ENCODE data around the gene CNRIP1.
"Not testable (repeated sequence)": the region's sequence is repeated elsewhere in the genome, so short reads cannot be mapped to it uniquely, and the experiment has no call there.

The CNRIP1 gene

GRCh38 chr2:68356599-68357239 lies 37.0 kb upstream of the CNRIP1 start:
- Mint-ChIP-seq H3K27ac (no peak overlapping the region), H3K9me3 (no peaks in the 10 kb centered on the region), H3K4me1 (no peaks in the 10 kb centered on the region), H3K36me3 (ENCODE audit: low read depth) (no peaks in the 10 kb centered on the region), H3K4me3 (no peak overlapping the region), H3K27me3 (ENCODE audit: low read depth) (no peaks in the 10 kb centered on the region)
- no peak for TF ChIP-seq CTCF (IDR thresholded peaks at IDR 0.05; ENCODE audit: unreplicated experiment in 3 of 3)

- no peaks in the 10 kb centered on the region for H3K4me1 Mint-ChIP-seq
- H3K9me3 Mint-ChIP-seq = no peaks in the 10 kb centered on the region
- H3K27ac Mint-ChIP-seq = no peak overlapping the region
- no peak overlapping the region for H3K4me3 Mint-ChIP-seq
- peaks cover 8% of the 10 kb centered on the region for H3K27me3 Mint-ChIP-seq (ENCODE audit: low read depth)
- H3K36me3 Mint-ChIP-seq (ENCODE audit: low read depth) = no peaks in the 10 kb centered on the region
- no peak for TF ChIP-seq CTCF (IDR thresholded peaks at IDR 0.05; ENCODE audit: unreplicated experiment in 3 of 3)
Observed at GRCh38 chr2:68352651-68353391, 33.1 kb upstream of the CNRIP1 start.

- no peak overlapping the region for H3K27ac Mint-ChIP-seq
- H3K4me3 Mint-ChIP-seq = no peak overlapping the region
- H3K36me3 Mint-ChIP-seq (ENCODE audit: low read depth) = no peaks in the 10 kb centered on the region
- H3K27me3 Mint-ChIP-seq (ENCODE audit: low read depth) = peaks cover 13% of the 10 kb centered on the region
- TF ChIP-seq CTCF (IDR thresholded peaks at IDR 0.05; ENCODE audit: unreplicated experiment in 3 of 3) = no peak
- H3K4me1 Mint-ChIP-seq = no peaks in the 10 kb centered on the region
- H3K9me3 Mint-ChIP-seq = no peaks in the 10 kb centered on the region
Observed at GRCh38 chr2:68351997-68352396, 32.2 kb upstream of the CNRIP1 start.

- not testable (repeated sequence) for H3K36me3 Mint-ChIP-seq (ENCODE audit: low read depth); H3K4me3 Mint-ChIP-seq; H3K4me1 Mint-ChIP-seq; H3K9me3 Mint-ChIP-seq; H3K27ac Mint-ChIP-seq
- H3K27me3 Mint-ChIP-seq (ENCODE audit: low read depth) = peaks cover 20% of the 10 kb centered on the region
Observed at GRCh38 chr2:68349091-68349490, 29.3 kb upstream of the CNRIP1 start.

GRCh38 chr2:68345129-68345875 lies 25.6 kb upstream of the CNRIP1 start:
- no peak for TF ChIP-seq CTCF (IDR thresholded peaks at IDR 0.05; ENCODE audit: unreplicated experiment in 3 of 3)
- Mint-ChIP-seq H3K4me3 (no peak overlapping the region), H3K36me3 (ENCODE audit: low read depth) (no peaks in the 10 kb centered on the region), H3K27ac (no peak overlapping the region), H3K4me1 (peaks cover 4% of the 10 kb centered on the region), H3K27me3 (ENCODE audit: low read depth) (peaks cover 23% of the 10 kb centered on the region), H3K9me3 (no peaks in the 10 kb centered on the region)

GRCh38 chr2:68344031-68344430 lies 24.3 kb upstream of the CNRIP1 start:
- Mint-ChIP-seq H3K4me1 (peaks cover 4% of the 10 kb centered on the region), H3K27ac (no peak overlapping the region), H3K36me3 (ENCODE audit: low read depth) (no peaks in the 10 kb centered on the region), H3K4me3 (no peak overlapping the region), H3K27me3 (ENCODE audit: low read depth) (peaks cover 27% of the 10 kb centered on the region), H3K9me3 (no peaks in the 10 kb centered on the region)
- no peak for TF ChIP-seq CTCF (IDR thresholded peaks at IDR 0.05; ENCODE audit: unreplicated experiment in 3 of 3)

All from nephron (organoid).